GM23248 (cell line): ENCODE measurements around the gene ZDHHC14.

ENCODE experiments used
- EZH2 ChIP-seq: fragments of 200-600 bp; sonication (generic); IDR thresholded peaks from 2 replicates; pipeline ENCODE4 v1.6.1; 2018; ENCODE audit warnings: antibody characterized with exemption, mild to moderate bottlenecking; ENCODE audit not compliant: insufficient read depth, poor library complexity, severe bottlenecking
- EZH2phosphoT487 ChIP-seq: fragments of 200-600 bp; sonication (generic); IDR thresholded peaks from 2 replicates; pipeline ENCODE4 v1.6.1; 2018; ENCODE audit warnings: antibody characterized with exemption, moderate library complexity, mild to moderate bottlenecking, low read depth; ENCODE audit not compliant: insufficient read depth

- TF ChIP-seq EZH2phosphoT487 (no peak), EZH2 (no peak)
These were observed 223.0 kb downstream of the ZDHHC14 start for GRCh38 chr6:157603971-157604370.
